GM18508 (cell line): ENCODE measurements around the gene GZMM.

Experiments
- ATAC-seq: cut with Tn5 transposase; IDR thresholded peaks from one replicate; pipeline ENCODE4 v1.9.1; 2021; ENCODE audit warnings: moderate number of reproducible peaks; ENCODE audit not compliant: insufficient read depth, unreplicated experiment

Gene GZMM

GRCh38 chr19:543910-544608 is at the start of gene GZMM:
TSS of gene GZMM (plus strand) at chr19:544053. CDS start at chr19:544072, 19 bp downstream.
- ATAC-seq, result no peak

- no peak for ATAC-seq
Observed at GRCh38 chr19:494171-495080, 49.4 kb upstream of the GZMM start.

- ATAC-seq, result no peak
Observed at GRCh38 chr19:495081-495401, 48.8 kb upstream of the GZMM start.

GRCh38 chr19:495402-496111 is 48.3 kb upstream of the GZMM start:
- no peak for ATAC-seq

GRCh38 chr19:496112-496665 is 47.7 kb upstream of the GZMM start, which contains the start of gene MADCAM1:
TSS of gene MADCAM1 (plus strand) at chr19:496486. CDS start at chr19:496500, 14 bp downstream.
- no peak for ATAC-seq

- no peak for ATAC-seq
Observed at GRCh38 chr19:496986-497385, 46.9 kb upstream of the GZMM start.

GRCh38 chr19:497491-497868 is 46.4 kb upstream of the GZMM start:
- ATAC-seq, result no peak

- ATAC-seq, result no peak
Observed at GRCh38 chr19:497869-498510, 45.9 kb upstream of the GZMM start.

GRCh38 chr19:498511-498891 is 45.4 kb upstream of the GZMM start:
- ATAC-seq, result no peak

GRCh38 chr19:498977-499623 is 44.8 kb upstream of the GZMM start:
- no peak for ATAC-seq

GRCh38 chr19:501646-502045 is 42.2 kb upstream of the GZMM start:
- ATAC-seq, result no peak

- no peak for ATAC-seq
Observed at GRCh38 chr19:504616-505015, 39.2 kb upstream of the GZMM start.

- ATAC-seq, result peak; percentile 45
Observed at GRCh38 chr19:506404-507285, 37.2 kb upstream of the GZMM start.

- peak; percentile 16 for ATAC-seq
Observed at GRCh38 chr19:507286-508203, 36.3 kb upstream of the GZMM start, which contains the start of gene TPGS1. TSS of gene TPGS1 (plus strand) at chr19:507497. CDS start at chr19:507507, 10 bp downstream.

GRCh38 chr19:508204-509150 is 35.4 kb upstream of the GZMM start:
- ATAC-seq, result no peak

GRCh38 chr19:510606-511100 is 33.2 kb upstream of the GZMM start:
- ATAC-seq, result no peak
